ENCODE measurements around the gene TADA2B.
A peak's percentile ranks its signal among the peaks of the same experiment; 100 is the strongest.

Gene TADA2B, protein sequence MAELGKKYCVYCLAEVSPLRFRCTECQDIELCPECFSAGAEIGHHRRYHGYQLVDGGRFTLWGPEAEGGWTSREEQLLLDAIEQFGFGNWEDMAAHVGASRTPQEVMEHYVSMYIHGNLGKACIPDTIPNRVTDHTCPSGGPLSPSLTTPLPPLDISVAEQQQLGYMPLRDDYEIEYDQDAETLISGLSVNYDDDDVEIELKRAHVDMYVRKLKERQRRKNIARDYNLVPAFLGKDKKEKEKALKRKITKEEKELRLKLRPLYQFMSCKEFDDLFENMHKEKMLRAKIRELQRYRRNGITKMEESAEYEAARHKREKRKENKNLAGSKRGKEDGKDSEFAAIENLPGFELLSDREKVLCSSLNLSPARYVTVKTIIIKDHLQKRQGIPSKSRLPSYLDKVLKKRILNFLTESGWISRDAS

DNA sequence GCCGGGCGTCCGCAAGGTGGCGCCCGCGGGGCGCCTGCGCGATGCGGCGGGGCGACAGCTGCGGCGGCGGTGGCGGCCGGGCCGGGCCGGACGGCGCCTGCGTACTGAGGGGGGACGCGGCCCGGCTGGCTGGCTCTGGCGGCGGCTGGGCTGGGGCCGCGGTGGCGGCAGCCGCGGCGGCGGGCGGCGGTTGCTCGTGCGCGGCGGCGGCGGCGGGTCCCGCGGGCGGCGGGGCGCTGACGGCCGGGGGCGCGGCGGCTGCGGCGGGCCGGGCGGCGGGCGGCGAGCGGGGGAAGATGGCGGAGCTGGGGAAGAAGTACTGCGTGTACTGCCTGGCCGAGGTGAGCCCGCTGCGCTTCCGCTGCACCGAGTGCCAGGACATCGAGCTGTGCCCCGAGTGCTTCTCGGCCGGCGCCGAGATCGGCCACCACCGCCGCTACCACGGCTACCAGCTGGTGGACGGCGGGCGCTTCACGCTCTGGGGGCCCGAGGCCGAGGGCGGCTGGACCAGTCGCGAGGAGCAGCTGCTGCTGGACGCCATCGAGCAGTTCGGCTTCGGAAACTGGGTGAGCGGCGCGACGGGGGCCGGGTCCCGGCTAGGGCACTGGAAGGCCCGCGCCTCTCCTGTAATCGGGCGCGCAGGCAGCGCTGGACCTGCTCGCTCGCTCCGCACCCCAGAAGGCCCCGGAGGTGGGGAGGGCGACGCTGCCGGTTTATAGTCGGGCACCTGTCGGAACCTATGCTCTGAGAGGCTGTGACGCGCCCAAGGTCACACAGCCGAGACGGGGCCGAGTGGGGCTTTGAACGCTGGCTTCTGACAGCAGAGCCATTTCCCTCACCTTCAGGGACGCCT lies at the start of gene TADA2B:
TSS of gene TADA2B (plus strand) at position 89 of the 853 bp plus-strand sequence. CDS start at position 297, 208 bp downstream.
- DNase-seq (ENCODE audit: low read depth) = peak; percentile 24

DNA sequence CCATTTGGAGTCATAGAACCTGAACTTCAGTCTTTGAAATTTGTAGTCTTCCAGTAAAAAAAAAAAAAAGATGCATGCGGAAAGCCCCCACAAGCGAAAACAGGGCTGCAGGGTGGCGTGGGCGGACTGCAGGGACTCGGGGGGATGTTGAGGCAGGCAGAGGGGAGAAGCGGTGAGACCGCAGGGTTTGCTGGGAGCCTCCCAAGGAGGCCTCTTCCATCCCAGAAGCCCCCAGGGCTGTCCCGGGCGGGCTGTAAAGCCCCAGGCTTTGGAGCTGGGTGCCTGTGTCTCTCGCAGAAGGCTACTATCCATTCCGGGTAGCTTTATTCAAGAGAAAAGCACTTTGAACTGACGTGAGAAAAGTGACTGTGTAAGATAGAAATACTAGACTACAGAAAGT lies 46.7 kb upstream of the TADA2B start:
- no peak for DNase-seq (ENCODE audit: low read depth)

DNA sequence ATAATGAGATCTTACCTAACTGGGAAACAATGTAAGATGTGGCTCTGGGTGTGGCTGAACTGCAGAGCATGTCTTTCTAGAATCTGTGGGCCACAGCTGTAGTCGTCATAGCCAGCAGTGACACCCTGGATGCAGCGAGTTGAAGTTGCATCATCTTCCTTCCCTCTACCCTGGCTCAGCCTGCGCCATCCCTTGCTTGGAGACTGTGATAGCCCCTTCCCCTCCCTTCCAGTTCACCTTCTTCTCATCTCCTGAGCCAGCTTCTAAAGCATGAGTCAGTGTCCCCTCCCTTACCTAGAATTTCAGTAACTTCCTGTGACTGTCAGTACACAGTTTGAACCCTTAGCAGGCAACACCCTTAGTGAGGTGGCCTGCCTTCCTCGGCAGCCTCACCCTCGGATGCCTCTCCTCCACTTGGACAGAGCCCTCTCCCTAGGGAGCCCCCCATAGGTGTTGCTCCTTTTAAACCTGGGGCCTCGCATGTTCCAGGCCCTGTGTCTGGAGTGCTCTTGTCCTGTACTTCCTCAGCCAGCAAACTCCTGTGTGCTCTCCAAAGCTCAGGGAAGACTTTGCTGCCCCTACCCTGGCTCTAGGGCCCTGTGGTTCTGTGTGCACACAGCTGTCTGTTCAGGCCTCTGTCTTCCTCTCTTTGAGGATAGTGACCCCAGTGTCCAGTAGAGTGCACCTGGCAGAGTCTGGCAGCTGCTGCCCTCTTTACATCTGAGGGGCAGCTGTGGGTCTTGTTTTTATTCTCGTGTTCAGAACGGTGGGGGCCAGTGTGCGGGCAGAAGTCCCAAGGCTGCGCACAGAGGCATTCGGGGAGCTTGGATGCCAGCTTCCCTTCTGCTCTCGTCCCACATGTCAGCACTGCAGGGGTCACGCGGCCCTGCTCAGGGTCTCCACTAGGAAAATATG lies 43.7 kb upstream of the TADA2B start:
- DNase-seq (ENCODE audit: low read depth) = no peak

DNA sequence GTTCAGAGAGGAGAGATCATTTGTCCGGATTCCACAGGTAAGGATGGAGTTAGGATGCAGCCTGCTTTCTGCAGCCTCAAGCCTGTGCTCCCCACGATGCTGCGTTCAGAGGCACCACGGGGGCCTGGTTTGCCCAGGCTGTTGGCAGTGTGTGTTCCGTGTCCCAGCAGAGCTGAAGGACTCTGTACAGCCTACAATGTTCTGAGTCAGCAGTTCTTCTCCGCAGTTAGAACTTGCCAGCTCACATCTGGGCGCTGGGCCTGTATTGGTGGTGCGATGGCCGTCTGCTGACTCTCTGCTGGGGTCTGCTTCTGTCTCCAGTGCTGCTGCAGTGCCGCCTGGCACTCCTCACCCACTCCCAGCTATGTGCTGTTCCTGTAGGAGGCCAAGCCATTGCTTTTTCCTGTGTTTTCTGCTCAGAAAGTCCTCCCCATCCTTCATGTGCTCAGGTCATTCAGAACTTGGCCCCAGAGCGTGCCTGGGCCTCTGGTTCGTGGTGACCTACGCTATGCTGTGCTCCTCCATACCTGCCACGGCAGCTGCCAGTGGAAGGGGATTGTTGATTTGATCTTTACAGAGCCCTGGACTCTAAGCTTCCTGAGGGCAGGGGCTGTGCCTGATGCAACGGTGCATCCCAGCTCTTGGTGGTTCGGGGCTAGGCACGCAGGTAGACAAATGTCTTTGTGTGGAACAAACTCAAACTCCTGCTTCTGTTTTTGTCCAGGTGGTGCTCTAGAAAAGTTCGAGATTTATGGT lies 42.6 kb upstream of the TADA2B start:
- DNase-seq (ENCODE audit: low read depth) = no peak

DNA sequence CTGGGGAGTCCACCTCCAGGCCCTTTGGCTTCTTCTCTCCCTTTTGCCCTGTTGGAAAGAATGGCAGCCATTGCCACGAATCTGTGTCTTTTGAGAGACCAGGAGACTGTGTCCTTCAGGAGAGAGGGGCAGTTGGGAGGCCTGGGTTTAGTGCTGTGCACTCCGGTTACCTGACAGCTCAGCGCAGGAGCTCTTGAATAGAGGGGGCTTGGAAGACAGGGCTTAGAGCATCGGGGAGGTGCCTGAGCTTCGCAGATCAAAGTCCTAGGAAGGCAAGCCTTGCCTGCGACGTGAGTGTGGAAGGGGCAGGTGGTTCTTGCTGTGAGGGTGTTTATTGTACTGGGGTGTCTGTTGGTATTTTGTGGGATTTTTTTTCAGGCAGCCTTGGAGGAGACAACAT lies 41.9 kb upstream of the TADA2B start:
- DNase-seq (ENCODE audit: low read depth) = no peak

DNA sequence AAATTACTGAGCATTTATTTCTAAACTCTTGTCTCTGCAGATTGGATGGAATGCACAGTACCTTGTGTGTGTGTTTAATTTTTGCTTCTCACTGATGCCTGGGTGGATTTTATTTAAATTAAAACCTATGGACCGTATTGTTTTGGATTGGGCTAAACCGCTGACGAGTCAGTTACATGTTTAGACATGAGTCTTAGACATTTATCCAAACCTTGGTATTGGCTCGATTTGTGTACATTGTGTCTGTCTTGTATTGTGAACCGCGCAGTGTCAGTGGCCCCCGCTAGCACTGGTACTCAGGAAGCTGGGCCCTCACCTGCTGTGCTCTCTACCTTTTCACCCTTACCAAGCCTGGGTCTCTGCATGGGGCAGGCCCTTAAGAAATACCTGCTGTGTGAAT lies 40.8 kb upstream of the TADA2B start:
- no peak for DNase-seq (ENCODE audit: low read depth)

DNA sequence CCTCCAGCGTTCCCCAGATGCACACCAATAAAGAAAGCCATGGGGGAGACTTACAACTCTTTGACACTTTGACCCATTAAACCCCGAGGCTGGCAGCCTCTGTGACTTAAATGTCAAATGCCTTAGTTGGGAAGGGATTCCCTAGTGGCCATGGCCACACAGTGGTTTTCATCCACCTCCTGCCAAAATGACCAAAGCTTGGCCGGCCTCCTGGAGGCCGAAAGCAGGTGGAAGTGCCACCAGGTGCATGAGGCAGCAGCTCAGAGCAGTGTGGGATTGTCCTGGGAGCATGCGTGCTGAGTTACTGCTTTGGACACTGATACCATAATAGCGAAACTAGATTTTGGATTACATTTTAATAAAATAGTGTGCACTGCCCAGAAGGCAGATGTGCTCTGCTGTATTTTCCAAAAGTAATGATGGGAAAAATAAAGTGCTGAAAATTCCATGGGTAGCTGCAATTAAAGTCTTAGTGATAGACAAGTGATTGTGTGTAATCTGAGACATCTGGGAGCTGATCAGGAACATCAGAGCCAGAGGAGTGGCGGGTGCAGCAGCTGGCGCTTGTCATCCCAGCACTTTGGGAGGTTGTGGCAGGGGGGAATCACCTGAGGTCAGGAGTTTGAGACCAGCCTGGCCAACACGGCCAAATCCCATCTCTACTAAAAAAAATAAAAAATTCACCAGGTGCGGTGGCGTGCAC lies 39.8 kb upstream of the TADA2B start:
- no peak for DNase-seq (ENCODE audit: low read depth)

DNA sequence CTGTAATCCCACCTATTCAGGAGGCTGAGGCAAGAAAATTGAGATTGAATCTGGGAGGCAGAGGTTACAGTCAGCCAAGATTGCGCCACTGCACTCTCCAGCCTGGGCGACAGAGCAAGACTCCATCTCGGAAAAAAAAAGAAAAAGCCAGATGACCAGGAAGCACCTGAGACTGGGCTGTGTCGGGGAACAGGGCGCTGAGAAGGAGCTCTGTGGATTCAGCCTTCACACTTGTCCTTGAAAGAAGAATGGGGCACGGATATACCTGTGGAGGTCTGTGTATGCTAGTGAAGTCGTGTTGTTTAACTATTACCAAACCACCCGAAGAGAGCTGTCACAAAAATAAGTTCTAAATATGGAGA lies 39.3 kb upstream of the TADA2B start:
- DNase-seq (ENCODE audit: low read depth) = no peak

DNA sequence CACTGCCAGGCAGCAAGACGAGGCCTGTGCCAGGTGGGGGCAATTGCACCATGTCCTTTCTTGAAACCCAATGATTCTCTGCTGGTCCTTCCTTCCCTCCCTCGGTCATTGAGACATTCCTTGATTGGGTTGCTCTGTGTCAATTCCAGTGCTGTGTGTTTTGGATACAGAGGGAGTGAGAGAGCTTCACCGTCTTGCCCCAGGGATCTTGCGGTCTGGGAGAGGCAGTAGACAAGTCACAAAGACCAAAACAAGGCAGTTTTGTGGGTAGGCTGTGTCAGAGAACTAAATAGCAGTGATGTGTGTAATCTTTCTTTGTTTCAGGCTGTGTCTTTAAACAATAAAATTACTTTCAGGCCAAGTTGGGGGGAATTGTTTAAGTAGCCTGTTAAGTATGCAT lies 38.8 kb upstream of the TADA2B start:
- peak; percentile 86 for DNase-seq (ENCODE audit: low read depth)

DNA sequence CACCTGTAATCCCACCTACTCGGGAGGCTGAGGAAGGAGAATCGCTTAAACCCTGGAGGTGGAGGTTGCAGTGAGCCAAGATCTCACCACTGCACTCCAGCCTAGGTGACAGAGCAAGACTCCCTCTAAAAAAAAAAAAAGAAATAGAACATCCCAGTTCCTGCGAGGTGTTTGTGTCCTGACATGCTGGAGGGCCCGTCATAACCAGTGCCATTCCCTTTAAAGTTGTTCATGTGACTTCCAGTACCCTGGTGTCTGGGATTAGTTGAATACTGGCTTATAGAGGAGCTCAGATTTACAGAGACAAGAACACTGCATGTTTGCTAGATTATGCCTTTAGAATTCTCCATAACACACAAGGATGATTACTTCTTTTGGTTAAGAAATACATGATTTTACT lies 37.6 kb upstream of the TADA2B start:
- DNase-seq (ENCODE audit: low read depth) = no peak

DNA sequence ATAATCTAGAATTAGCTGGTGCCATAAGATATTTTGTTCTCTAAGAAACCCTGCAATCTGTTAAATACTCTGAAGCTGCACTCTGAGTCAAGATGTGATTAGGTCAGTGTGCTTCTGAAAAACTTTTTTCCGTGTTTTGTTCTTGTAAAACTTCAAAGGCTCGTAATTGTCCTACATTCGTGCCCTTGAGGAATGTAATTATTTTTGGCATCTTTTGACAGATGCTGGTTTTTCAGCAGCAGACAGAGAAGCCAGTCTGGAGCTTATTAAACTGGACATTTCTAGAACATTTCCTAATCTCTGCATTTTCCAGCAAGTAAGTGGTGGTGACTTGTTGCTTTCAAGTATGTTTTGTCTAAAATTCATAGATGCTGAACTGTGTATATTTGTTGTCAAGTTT lies 36.8 kb upstream of the TADA2B start:
- DNase-seq (ENCODE audit: low read depth) = peak; percentile 60

DNA sequence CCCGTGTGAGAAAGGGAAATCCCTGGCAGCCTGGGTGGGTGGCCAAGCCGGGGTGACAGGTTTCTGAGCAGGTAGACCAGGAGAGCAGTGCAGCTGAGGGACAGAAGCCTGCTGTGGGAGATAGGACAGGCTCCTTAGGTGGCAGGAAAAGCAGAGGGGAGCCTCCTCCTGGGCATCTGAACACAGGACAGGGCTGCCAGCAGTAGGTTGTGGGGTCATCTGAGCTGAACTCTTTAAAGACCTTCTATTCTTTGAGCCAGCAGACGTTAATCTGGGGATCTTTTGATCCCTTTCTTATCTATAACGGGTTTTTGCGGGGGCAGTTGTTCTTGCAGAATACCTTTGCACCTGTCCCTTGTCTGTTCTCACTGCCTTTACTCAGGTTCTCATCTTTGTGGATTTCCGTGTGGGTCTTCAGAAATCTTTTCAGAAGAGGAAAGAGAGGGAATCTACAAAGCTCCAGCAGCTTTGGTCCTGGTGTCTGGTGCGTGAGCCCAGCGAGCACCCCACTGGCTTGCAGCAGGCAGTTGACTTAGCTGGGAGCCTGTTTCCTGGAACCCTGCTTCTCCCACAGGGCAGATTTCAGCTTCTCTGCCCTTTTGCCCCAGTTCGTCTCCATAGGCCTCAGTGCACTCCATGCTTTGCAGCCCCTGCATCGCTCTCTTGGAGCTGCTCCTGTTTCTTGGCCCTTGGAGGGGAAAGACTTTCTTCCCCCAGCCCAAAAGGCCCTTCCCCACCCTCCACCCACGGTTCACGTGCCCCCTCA lies 35.8 kb upstream of the TADA2B start:
- DNase-seq (ENCODE audit: low read depth) = no peak

DNA sequence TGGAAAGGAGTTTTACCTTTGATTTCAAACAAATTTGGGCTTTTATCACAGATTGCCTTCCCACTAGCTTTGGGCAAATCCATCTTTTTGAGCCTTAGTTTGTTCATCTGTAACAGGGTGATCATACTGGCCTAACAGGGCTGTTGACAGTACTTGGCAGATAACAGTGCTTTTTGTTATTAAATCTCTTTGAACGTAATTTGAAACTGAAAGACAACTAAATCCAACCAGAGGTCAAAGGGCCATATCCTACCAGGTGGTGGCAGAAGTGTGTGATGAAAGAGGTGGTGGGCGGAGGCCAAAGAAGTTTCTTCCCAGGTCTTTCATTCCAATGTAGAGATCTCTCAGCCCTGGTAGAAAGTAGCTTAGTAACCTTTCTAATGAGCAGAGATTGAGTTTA lies 35.2 kb upstream of the TADA2B start:
- DNase-seq (ENCODE audit: low read depth) = no peak

DNA sequence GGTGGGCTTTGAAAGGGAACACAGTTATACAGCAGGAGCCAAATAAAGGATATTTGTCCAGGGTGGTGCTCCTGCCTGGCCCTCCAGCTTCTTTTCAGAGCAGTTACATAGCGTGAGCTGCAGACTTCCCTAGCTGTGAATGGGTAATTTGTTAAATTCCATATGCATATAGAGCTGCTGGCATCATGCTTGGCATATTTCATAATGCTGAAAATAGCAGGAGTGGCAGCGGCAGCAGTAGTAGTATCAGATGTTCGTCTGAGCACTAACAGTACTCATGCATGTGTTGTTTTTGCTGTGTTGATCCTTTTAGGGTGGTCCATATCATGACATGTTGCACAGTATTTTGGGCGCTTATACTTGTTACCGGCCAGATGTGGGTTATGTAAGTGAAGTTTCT lies 33.6 kb upstream of the TADA2B start:
- no peak for DNase-seq (ENCODE audit: low read depth)

DNA sequence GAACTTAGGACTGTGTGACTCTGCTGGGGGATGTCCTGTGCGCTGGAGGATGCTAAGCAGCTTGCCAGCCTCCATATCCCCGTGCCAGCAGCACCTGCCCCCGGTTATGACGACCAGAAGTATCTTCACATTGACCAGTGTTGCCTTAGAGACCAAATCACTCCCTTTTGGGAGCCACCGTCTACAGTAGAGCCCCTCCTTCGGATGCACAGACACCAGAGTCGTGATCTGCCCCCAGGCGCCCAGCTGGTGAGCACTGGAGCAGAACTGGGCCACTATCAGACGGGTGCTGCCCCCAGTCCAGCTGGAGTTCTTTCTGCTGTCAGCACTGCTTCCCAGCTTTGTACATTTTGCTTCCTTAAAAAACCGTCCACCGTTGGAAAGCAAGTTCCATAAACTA lies 30.0 kb upstream of the TADA2B start:
- no peak for DNase-seq (ENCODE audit: low read depth)

DNA sequence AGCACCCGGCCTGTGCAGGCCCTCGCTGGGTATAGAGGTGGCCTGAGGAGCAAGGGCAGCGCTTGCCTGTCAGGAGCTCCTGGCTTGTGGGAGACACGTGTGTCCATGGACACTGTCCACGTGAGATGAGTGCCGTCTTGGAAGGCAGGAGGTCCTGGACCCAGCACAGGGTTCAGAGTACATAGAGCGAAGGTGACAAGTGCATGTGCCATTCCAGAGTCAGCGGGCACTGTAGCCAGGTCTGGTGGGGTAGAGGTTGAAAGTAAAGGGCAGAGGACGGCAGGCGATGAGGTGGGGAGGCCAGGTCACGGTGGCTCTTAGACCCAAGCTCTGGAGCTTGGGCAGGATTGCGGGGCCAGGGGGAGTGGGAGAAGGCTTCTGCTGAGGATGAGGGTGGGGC lies 28.4 kb upstream of the TADA2B start:
- no peak for DNase-seq (ENCODE audit: low read depth)

DNA sequence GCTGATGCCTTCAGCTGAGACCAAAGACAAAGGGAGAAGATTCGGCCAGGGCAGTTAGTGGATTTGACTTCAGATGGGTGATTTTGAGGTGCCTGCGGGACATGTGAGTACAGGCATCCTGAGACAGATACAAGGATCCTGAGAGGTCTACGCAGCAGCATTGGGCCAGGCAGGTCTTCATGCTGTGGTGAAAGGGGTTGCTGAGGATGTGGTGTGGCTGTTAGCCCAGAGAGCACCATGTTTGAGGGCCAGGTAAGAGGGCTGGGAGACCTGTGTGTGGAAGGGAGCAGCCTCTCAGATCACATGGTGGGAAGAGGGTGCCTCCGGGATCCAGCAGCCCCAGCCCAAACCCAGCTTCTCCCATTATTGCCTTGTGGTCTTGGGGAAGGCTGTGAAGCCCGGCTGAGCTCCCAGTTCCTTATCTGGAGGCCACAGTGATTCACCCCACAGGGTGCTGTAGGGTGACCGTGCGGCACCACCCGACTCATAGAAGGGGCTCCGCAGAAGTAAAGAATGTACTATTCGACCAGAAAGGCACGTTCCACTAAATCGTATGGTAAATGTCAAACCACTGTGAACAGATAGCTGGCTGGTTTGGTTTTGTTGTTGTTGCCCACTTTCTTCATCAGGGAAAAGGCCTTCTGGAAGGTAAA lies 27.7 kb upstream of the TADA2B start:
- DNase-seq (ENCODE audit: low read depth) = no peak

DNA sequence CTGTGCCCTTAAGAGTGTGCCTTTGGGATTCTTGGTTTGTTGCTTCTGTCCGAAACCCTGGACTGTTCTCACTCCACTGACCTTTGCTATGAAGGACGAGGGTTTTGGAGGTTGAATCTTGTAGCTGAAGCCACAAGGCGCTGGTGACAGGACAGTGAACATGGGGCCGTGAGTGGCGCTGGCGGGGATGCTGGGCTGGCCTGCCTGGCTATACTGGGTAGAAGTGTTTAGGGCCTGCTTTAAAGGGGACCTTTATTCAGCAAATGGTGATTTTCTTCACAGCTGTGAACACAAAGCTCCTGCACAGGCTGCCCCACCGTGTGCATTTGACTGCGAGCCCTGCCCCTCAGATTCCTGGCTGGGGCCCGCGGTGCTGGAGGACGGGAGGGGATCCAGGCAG lies 27.1 kb upstream of the TADA2B start:
- no peak for DNase-seq (ENCODE audit: low read depth)

DNA sequence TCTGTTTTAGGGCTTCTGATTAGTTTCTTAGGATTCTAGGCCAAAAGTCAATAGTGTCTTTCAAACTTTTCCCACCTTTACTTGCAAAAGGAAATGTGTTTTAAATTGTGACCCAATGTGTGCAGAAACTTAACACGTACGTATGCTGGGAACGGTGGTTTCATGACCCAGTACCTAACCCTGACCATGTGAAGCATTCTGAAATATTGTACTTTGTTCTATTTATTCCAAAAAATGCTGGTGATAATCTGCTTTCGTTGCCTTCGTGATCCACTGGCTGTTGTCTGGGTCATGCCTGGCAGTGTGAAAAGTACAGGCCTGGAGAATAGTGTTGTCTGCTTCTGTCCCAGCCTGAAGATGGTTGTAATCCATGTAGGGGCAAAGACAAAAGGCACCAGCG lies 26.7 kb upstream of the TADA2B start:
- no peak for DNase-seq (ENCODE audit: low read depth)

Data from fibroblast of gingiva (primary cell).